OCI-LY3 (cell line): ENCODE results near the gene ACTL7A.

Experiments
- H2AFZ ChIP-seq: fragments of 200-600, 300-600 bp; shearing (Covaris generic); 2 replicates; pipeline ENCODE4 v1.6.0; 2014; ENCODE audit warnings: antibody characterized with exemption, low read depth, low read length
- H3K27ac ChIP-seq: fragments of 200-600, 300-600 bp; sonication (generic); 2 replicates; pipeline ENCODE4 v1.5.1; 2014; ENCODE audit warnings: mild to moderate bottlenecking, low read length, moderate library complexity, mixed read lengths
- H3K27me3 ChIP-seq: fragments of 200-600, 300-600 bp; sonication (generic); 2 replicates; pipeline ENCODE4 v1.6.1; 2014; ENCODE audit warnings: low read depth, low read length, mixed read lengths
- H3K36me3 ChIP-seq: fragments of 200-600, 300-600 bp; sonication (generic); replicated peaks from 2 replicates; pipeline ENCODE3; 2014; ENCODE audit warnings: low read depth, low read length, mixed read lengths
- H3K4me1 ChIP-seq: fragments of 300-600, 200-600 bp; sonication (generic); 2 replicates; pipeline ENCODE4 v1.6.1; 2014; ENCODE audit warnings: low read length, mixed read lengths
- H3K4me2 ChIP-seq: fragments of 200-600, 300-600 bp; sonication (generic); 2 replicates; pipeline ENCODE4 v1.6.1; 2014; ENCODE audit warnings: low read length, mixed read lengths
- H3K4me3 ChIP-seq: fragments of 300-600, 200-600 bp; sonication (generic); 2 replicates; pipeline ENCODE4 v1.5.1; 2014; ENCODE audit warnings: antibody characterized with exemption, mild to moderate bottlenecking, low read length, moderate library complexity
- H3K79me2 ChIP-seq: fragments of 300-600, 200-600 bp; shearing (Covaris generic); 2 replicates; pipeline ENCODE4 v1.6.1; 2014; ENCODE audit warnings: mild to moderate bottlenecking, low read length, mixed read lengths
- H3K9ac ChIP-seq: fragments of 300-600, 200-600 bp; shearing (Covaris generic); 2 replicates; pipeline ENCODE4 v1.6.0; 2014; ENCODE audit warnings: mild to moderate bottlenecking, low read length, moderate library complexity
- H3K9me3 ChIP-seq: fragments of 200-600, 300-600 bp; shearing (Covaris generic); 2 replicates; pipeline ENCODE4 v1.6.1; 2014; ENCODE audit warnings: low read length, mixed read lengths; ENCODE audit not compliant: insufficient read depth
- H4K20me1 ChIP-seq: fragments of 200-600, 300-600 bp; sonication (generic); 2 replicates; pipeline ENCODE4 v1.6.1; 2016; ENCODE audit warnings: low read length, mixed read lengths; ENCODE audit not compliant: insufficient read depth
- EZH2phosphoT487 ChIP-seq: fragments of 200-600 bp; shearing (Covaris generic); IDR thresholded peaks from 2 replicates; pipeline ENCODE4 v1.6.1; 2018; ENCODE audit warnings: antibody characterized with exemption, mixed run types, low read depth
- TF ChIP-seq, protein P1 (sequence below): fragments of 200-600, 300-600 bp; sonication (generic); IDR thresholded peaks from 2 replicates; pipeline ENCODE4 v1.5.1; 2014; ENCODE audit warnings: antibody characterized with exemption, low read length, low read depth

The ACTL7A gene

GRCh38 chr9:108866001-108866420 is 3.9 kb downstream of the ACTL7A start:
- Histone ChIP-seq H2AFZ (no peak overlapping the region), H3K27me3 (no peaks in the 10 kb centered on the region), H3K9ac (no peak overlapping the region), H3K4me3 (no peak overlapping the region), H3K79me2 (no peaks in the 10 kb centered on the region), H3K9me3 (no peaks in the 10 kb centered on the region), H3K4me2 (no peak overlapping the region), H3K4me1 (no peaks in the 10 kb centered on the region), H3K27ac (no peak overlapping the region), H3K36me3 (peaks cover 16% of the 10 kb centered on the region), H4K20me1 (no peaks in the 10 kb centered on the region)
- TF ChIP-seq EZH2phosphoT487, result no peak
- TF ChIP-seq, protein P1, sequence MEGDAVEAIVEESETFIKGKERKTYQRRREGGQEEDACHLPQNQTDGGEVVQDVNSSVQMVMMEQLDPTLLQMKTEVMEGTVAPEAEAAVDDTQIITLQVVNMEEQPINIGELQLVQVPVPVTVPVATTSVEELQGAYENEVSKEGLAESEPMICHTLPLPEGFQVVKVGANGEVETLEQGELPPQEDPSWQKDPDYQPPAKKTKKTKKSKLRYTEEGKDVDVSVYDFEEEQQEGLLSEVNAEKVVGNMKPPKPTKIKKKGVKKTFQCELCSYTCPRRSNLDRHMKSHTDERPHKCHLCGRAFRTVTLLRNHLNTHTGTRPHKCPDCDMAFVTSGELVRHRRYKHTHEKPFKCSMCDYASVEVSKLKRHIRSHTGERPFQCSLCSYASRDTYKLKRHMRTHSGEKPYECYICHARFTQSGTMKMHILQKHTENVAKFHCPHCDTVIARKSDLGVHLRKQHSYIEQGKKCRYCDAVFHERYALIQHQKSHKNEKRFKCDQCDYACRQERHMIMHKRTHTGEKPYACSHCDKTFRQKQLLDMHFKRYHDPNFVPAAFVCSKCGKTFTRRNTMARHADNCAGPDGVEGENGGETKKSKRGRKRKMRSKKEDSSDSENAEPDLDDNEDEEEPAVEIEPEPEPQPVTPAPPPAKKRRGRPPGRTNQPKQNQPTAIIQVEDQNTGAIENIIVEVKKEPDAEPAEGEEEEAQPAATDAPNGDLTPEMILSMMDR, result no peak

DNA sequence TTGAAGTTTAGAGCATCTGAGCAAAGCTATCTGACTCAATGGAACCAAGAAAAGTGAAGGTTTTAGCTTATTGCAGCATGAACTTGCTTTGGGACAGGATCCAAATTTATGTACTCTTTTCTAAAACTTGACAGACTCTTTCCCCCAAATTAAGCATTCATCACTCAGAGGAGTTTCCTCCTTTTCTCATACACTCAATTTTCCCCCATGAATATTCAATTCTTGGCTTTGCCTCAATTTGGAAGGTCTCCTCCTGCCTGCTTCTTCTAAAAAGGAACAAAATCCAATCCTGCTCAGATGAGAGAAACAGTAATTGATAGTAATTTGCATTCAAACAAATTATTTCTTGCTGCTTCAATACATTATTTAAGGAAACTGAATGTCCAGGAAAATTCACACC is 5.0 kb downstream of the ACTL7A start:
- Histone ChIP-seq H3K36me3 (peaks cover 26% of the 10 kb centered on the region), H3K9me3 (no peaks in the 10 kb centered on the region), H3K9ac (no peak overlapping the region), H2AFZ (no peak overlapping the region), H3K4me3 (no peak overlapping the region), H3K79me2 (no peaks in the 10 kb centered on the region), H3K4me1 (no peaks in the 10 kb centered on the region), H3K27ac (no peak overlapping the region), H3K27me3 (no peaks in the 10 kb centered on the region), H4K20me1 (no peaks in the 10 kb centered on the region), H3K4me2 (no peak overlapping the region)
- TF ChIP-seq, protein P1, result no peak
- TF ChIP-seq EZH2phosphoT487, result no peak

DNA sequence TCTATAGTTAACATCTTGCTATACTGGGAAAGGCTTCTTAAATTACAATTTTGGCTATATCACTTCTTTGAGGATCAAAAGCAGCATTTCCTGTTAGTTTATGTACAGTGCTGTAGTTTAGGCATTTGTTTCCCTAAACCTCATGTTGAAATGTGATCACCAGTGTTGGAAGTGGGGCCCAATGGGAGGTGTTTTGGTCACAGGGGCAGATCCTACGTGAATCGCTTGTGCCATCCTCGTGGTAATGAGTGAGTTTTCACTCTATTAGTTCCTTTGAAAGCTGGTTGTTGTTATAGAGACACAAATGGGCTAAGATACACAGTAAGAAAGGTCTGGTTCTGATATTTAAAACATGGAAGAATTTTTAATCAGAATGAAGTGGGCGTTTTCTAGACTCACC is 5.8 kb downstream of the ACTL7A start:
- Histone ChIP-seq H3K4me2 (no peak overlapping the region), H3K9ac (no peak overlapping the region), H3K27ac (no peak overlapping the region), H2AFZ (no peak overlapping the region), H3K4me1 (no peaks in the 10 kb centered on the region), H3K27me3 (no peaks in the 10 kb centered on the region), H3K4me3 (no peak overlapping the region), H3K36me3 (peaks cover 29% of the 10 kb centered on the region), H3K79me2 (no peaks in the 10 kb centered on the region), H4K20me1 (no peaks in the 10 kb centered on the region), H3K9me3 (no peaks in the 10 kb centered on the region)
- no peak for TF ChIP-seq EZH2phosphoT487
- TF ChIP-seq, protein P1, result no peak

GRCh38 chr9:108869092-108869725 is 7.1 kb downstream of the ACTL7A start:
- H3K27me3 ChIP-seq, result no peaks in the 10 kb centered on the region
- H3K4me3 ChIP-seq, result no peak overlapping the region
- H2AFZ ChIP-seq, result no peak overlapping the region
- H3K9me3 ChIP-seq, result no peaks in the 10 kb centered on the region
- no peak overlapping the region for H3K4me2 ChIP-seq
- H3K27ac ChIP-seq, result no peak overlapping the region
- no peaks in the 10 kb centered on the region for H4K20me1 ChIP-seq
- no peak overlapping the region for H3K9ac ChIP-seq
- no peak for TF ChIP-seq EZH2phosphoT487
- TF ChIP-seq, protein P1, result no peak
- H3K36me3 ChIP-seq, result peaks cover 40% of the 10 kb centered on the region
- H3K4me1 ChIP-seq, result no peaks in the 10 kb centered on the region
- no peaks in the 10 kb centered on the region for H3K79me2 ChIP-seq
